WTC11 (cell line): Measurements from ENCODE around the gene GPR160.

Experiments
- ATF1 ChIP-seq: sonication (generic); formaldehyde crosslinking; IDR thresholded peaks from 2 replicates; pipeline ENCODE4 v1.8.1; 2023; ENCODE audit warnings: mild to moderate bottlenecking, moderate library complexity, missing genetic modification reagents
- MXD4 ChIP-seq: fragments of 250-450 bp; sonication (Bioruptor Pico); IDR thresholded peaks from 2 replicates; pipeline ENCODE4 v1.8.0; 2021; ENCODE audit warnings: mild to moderate bottlenecking, moderate library complexity, borderline replicate concordance
- NR1H2 ChIP-seq: sonication (generic); formaldehyde crosslinking; IDR thresholded peaks from 2 replicates; pipeline ENCODE4 v1.9.0; 2021; ENCODE audit warnings: mild to moderate bottlenecking, moderate library complexity, missing genetic modification reagents
- TCF7 ChIP-seq: sonication (generic); formaldehyde crosslinking; IDR thresholded peaks from 2 replicates; pipeline ENCODE4 v1.8.0; 2022; ENCODE audit warnings: mild to moderate bottlenecking, low read depth, missing genetic modification reagents, moderate library complexity
- TEAD1 ChIP-seq: sonication (generic); formaldehyde crosslinking; IDR thresholded peaks from 2 replicates; pipeline ENCODE4 v1.8.0; 2022; ENCODE audit warnings: mild to moderate bottlenecking, missing genetic modification reagents
- ZNF263 ChIP-seq: sonication (generic); formaldehyde crosslinking; IDR thresholded peaks from 2 replicates; pipeline ENCODE4 v1.8.1; 2022; ENCODE audit warnings: low read depth, mild to moderate bottlenecking, moderate library complexity, missing genetic modification reagents
- TF ChIP-seq, protein P1 (sequence below): sonication (generic); formaldehyde crosslinking; IDR thresholded peaks from 2 replicates; pipeline ENCODE4 v1.8.0; 2022; ENCODE audit warnings: mild to moderate bottlenecking, missing genetic modification reagents
- TF ChIP-seq, protein P2 (sequence below): sonication (generic); formaldehyde crosslinking; IDR thresholded peaks from 2 replicates; pipeline ENCODE4 v1.8.0; 2022; ENCODE audit warnings: missing genetic modification reagents
- TF ChIP-seq, protein P3 (sequence below): sonication (generic); formaldehyde crosslinking; IDR thresholded peaks from 2 replicates; pipeline ENCODE4 v1.8.1; 2023; ENCODE audit warnings: mild to moderate bottlenecking, missing genetic modification reagents, moderate library complexity
- TF ChIP-seq, protein P4 (sequence below): sonication (generic); formaldehyde crosslinking; conservative IDR thresholded peaks from 2 replicates; pipeline ENCODE4 v1.8.1; 2023; ENCODE audit warnings: mild to moderate bottlenecking, low read depth, missing genetic modification reagents, moderate library complexity
- TF ChIP-seq, protein P5 (sequence below): fragments of 200-600 bp; IDR thresholded peaks from 2 replicates; pipeline ENCODE4 v1.8.0; 2022; ENCODE audit warnings: antibody characterized with exemption
- TF ChIP-seq, protein P6 (sequence below): fragments of 250-450 bp; sonication (Bioruptor Pico); IDR thresholded peaks from 2 replicates; pipeline ENCODE4 v1.9.0; 2021; ENCODE audit warnings: moderate library complexity, mild to moderate bottlenecking, inconsistent platforms, borderline replicate concordance

DNA sequence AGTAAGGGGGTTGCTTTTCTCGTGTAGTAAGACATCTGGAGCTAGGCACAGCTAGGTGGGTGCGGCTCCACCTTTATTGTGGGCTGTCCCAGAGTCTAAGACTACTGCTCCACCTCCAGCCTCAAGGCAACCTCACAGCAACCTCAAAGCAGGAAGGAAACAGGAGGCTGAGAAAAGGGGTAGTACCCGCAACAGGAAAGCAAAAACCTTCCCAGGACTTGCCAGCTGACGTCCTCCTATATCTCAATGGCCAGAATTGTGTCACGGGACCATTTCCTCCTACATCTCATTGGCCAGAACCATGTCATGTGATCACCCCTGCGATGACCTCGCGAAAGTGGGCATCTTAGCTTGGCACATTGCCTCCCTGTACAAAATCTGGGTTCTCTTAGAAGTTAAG is 4.3 kb upstream of the GPR160 start:
- no peak for TF ChIP-seq NR1H2 (CRISPR knock-in tag)
- TF ChIP-seq, protein P1, sequence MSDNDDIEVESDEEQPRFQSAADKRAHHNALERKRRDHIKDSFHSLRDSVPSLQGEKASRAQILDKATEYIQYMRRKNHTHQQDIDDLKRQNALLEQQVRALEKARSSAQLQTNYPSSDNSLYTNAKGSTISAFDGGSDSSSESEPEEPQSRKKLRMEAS: no peak
- TF ChIP-seq, protein P2, sequence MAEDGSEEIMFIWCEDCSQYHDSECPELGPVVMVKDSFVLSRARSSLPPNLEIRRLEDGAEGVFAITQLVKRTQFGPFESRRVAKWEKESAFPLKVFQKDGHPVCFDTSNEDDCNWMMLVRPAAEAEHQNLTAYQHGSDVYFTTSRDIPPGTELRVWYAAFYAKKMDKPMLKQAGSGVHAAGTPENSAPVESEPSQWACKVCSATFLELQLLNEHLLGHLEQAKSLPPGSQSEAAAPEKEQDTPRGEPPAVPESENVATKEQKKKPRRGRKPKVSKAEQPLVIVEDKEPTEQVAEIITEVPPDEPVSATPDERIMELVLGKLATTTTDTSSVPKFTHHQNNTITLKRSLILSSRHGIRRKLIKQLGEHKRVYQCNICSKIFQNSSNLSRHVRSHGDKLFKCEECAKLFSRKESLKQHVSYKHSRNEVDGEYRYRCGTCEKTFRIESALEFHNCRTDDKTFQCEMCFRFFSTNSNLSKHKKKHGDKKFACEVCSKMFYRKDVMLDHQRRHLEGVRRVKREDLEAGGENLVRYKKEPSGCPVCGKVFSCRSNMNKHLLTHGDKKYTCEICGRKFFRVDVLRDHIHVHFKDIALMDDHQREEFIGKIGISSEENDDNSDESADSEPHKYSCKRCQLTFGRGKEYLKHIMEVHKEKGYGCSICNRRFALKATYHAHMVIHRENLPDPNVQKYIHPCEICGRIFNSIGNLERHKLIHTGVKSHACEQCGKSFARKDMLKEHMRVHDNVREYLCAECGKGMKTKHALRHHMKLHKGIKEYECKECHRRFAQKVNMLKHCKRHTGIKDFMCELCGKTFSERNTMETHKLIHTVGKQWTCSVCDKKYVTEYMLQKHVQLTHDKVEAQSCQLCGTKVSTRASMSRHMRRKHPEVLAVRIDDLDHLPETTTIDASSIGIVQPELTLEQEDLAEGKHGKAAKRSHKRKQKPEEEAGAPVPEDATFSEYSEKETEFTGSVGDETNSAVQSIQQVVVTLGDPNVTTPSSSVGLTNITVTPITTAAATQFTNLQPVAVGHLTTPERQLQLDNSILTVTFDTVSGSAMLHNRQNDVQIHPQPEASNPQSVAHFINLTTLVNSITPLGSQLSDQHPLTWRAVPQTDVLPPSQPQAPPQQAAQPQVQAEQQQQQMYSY (CRISPR knock-in tag): no peak
- TF ChIP-seq, protein P3, sequence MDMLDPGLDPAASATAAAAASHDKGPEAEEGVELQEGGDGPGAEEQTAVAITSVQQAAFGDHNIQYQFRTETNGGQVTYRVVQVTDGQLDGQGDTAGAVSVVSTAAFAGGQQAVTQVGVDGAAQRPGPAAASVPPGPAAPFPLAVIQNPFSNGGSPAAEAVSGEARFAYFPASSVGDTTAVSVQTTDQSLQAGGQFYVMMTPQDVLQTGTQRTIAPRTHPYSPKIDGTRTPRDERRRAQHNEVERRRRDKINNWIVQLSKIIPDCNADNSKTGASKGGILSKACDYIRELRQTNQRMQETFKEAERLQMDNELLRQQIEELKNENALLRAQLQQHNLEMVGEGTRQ (CRISPR knock-in tag): peak; percentile 80
- TF ChIP-seq, protein P4, sequence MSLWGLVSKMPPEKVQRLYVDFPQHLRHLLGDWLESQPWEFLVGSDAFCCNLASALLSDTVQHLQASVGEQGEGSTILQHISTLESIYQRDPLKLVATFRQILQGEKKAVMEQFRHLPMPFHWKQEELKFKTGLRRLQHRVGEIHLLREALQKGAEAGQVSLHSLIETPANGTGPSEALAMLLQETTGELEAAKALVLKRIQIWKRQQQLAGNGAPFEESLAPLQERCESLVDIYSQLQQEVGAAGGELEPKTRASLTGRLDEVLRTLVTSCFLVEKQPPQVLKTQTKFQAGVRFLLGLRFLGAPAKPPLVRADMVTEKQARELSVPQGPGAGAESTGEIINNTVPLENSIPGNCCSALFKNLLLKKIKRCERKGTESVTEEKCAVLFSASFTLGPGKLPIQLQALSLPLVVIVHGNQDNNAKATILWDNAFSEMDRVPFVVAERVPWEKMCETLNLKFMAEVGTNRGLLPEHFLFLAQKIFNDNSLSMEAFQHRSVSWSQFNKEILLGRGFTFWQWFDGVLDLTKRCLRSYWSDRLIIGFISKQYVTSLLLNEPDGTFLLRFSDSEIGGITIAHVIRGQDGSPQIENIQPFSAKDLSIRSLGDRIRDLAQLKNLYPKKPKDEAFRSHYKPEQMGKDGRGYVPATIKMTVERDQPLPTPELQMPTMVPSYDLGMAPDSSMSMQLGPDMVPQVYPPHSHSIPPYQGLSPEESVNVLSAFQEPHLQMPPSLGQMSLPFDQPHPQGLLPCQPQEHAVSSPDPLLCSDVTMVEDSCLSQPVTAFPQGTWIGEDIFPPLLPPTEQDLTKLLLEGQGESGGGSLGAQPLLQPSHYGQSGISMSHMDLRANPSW: no peak
- TF ChIP-seq, protein P5, sequence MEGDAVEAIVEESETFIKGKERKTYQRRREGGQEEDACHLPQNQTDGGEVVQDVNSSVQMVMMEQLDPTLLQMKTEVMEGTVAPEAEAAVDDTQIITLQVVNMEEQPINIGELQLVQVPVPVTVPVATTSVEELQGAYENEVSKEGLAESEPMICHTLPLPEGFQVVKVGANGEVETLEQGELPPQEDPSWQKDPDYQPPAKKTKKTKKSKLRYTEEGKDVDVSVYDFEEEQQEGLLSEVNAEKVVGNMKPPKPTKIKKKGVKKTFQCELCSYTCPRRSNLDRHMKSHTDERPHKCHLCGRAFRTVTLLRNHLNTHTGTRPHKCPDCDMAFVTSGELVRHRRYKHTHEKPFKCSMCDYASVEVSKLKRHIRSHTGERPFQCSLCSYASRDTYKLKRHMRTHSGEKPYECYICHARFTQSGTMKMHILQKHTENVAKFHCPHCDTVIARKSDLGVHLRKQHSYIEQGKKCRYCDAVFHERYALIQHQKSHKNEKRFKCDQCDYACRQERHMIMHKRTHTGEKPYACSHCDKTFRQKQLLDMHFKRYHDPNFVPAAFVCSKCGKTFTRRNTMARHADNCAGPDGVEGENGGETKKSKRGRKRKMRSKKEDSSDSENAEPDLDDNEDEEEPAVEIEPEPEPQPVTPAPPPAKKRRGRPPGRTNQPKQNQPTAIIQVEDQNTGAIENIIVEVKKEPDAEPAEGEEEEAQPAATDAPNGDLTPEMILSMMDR: no peak
- no peak for TF ChIP-seq ZNF263 (CRISPR knock-in tag)
- no peak for TF ChIP-seq ATF1
- TF ChIP-seq MXD4 (CRISPR knock-in tag): no peak
- no peak for TF ChIP-seq TCF7 (CRISPR knock-in tag)
- TF ChIP-seq, protein P6, sequence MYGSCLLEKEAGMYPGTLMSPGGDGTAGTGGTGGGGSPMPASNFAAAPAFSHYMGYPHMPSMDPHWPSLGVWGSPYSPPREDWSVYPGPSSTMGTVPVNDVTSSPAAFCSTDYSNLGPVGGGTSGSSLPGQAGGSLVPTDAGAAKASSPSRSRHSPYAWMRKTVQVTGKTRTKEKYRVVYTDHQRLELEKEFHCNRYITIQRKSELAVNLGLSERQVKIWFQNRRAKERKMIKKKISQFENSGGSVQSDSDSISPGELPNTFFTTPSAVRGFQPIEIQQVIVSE (CRISPR knock-in tag): no peak
- no peak for TF ChIP-seq TEAD1
